ENCODE data around the gene EP400. TPM values are rescaled to one million over a fixed set of nuclear protein-coding genes. Genes with fewer than 3 reads are reported as not detected.
A peak's percentile ranks its signal among the peaks of the same experiment; 100 is the strongest.

EP400 gene
- total RNA-seq, 1 experiment from 2014 or later = 61.7 TPM

- Histone ChIP-seq H3K9me3 (ENCODE audit: control insufficient read depth, low read depth, low read length) (no peaks in the 10 kb centered on the region), H3K79me1 (ENCODE audit: insufficient read depth, low read depth, low read length, poor library complexity, severe bottlenecking) (no peaks in the 10 kb centered on the region), H3K18ac (ENCODE audit: insufficient read length, low read depth, low read length) (no peak overlapping the region), H3K4me1 (ENCODE audit: insufficient read depth, low read length) (no peaks in the 10 kb centered on the region), H2AFZ (ENCODE audit: low read length) (no peak overlapping the region), H4K8ac (replicated peaks; ENCODE audit: insufficient read length, low read depth, low read length) (no peak overlapping the region), H3K14ac (ENCODE audit: insufficient read depth, low read length) (no peak overlapping the region), H4K91ac (ENCODE audit: insufficient read length, low read depth, low read length) (no peak overlapping the region), H2BK12ac (ENCODE audit: insufficient read length, low read depth, low read length) (no peak overlapping the region), H2BK20ac (ENCODE audit: low read depth, low read length, poor library complexity, severe bottlenecking) (no peak overlapping the region), H3K56ac (ENCODE audit: insufficient read length, low read depth, low read length) (no peak overlapping the region), H2BK5ac (ENCODE audit: insufficient read length, low read length) (no peak overlapping the region), H3K4me2 (ENCODE audit: insufficient read depth, insufficient read length, low read length) (no peak overlapping the region), H2AK5ac (ENCODE audit: insufficient read length, low read length) (no peak overlapping the region), H3K23ac (ENCODE audit: insufficient read length, low read depth, low read length) (no peak overlapping the region), H4K20me1 (ENCODE audit: control insufficient read depth, insufficient read depth, insufficient read length) (no peaks in the 10 kb centered on the region), H3K27ac (ENCODE audit: insufficient read length, low read depth, low read length) (no peak overlapping the region), H3T11ph (ENCODE audit: low read length) (no peak overlapping the region), H3K4ac (ENCODE audit: low read depth, low read length) (no peak overlapping the region), H3K23me2 (ENCODE audit: insufficient read length, low read depth, low read length, poor library complexity, severe bottlenecking) (no peaks in the 10 kb centered on the region), H2BK15ac (ENCODE audit: low read depth, low read length) (no peak overlapping the region), H3K9ac (ENCODE audit: extremely low read depth, insufficient read length, low read length) (no peak overlapping the region), H3K27me3 (ENCODE audit: insufficient read depth, low read length) (no peaks in the 10 kb centered on the region), H3K79me2 (ENCODE audit: insufficient read depth, low read length) (no peaks in the 10 kb centered on the region), H2BK120ac (ENCODE audit: low read depth, low read length, poor library complexity, severe bottlenecking) (no peak overlapping the region), H4K5ac (ENCODE audit: insufficient read length, low read depth, low read length) (no peak overlapping the region)
- H3K9me3 Mint-ChIP-seq = no peaks in the 10 kb centered on the region
- no CpG with 5 or more reads among the region's 12 CpGs for WGBS (ENCODE audit: extremely low coverage, insufficient read length, low lambda C conversion rate)
- no peak overlapping the region for H3K4me3 Mint-ChIP-seq
- no peak for DNase-seq
- no peak for TF ChIP-seq CTCF (conservative IDR thresholded peaks at IDR 0.05)
- H3K27ac Mint-ChIP-seq = peak overlapping the region in 2 of 3 experiments; percentile 34 to 50; a peak in 5 of 7 replicates
- no peaks in the 10 kb centered on the region for H3K27me3 Mint-ChIP-seq (ENCODE audit: low read depth)
- H3K4me1 Mint-ChIP-seq = no peaks in the 10 kb centered on the region
- peaks cover 32 to 79% (median 69%) of the 10 kb centered on the region in 3 experiments for H3K36me3 Mint-ChIP-seq (ENCODE audit: insufficient read depth in 1 of 3, low read depth in 3 of 3)
These were observed 121.5 kb downstream of the EP400 start for GRCh38 chr12:132071040-132071810.
